ENCODE results near the gene SLC25A14. TPM values are rescaled to one million over a fixed set of nuclear protein-coding genes. Genes with fewer than 3 reads are reported as not detected.

Gene SLC25A14
- 10.6 and 13.5 TPM in 2 replicates for total RNA-seq

GRCh38 chrX:130339408-130340222 is at the start of gene SLC25A14:
Gene SLC25A14, plus strand, starts transcription at chrX:130339919. Its CDS starts 360 bp downstream, at chrX:130340279.

GRCh38 chrX:130385520-130385919 is 45.8 kb downstream of the SLC25A14 start, which contains the start of gene GPR119:
Gene GPR119, minus strand, starts transcription at chrX:130385674. Its CDS starts 227 bp downstream, at chrX:130385447.

GRCh38 chrX:130401415-130402207 is 61.9 kb downstream of the SLC25A14 start, which contains the start of gene RBMX2:
Gene RBMX2, plus strand, starts transcription at chrX:130401987. Its CDS starts 46 bp downstream, at chrX:130402033.

Other genes starting within 250 kb of the SLC25A14 start
- gene ELF4, start 229.4 kb upstream of the SLC25A14 start, total RNA-seq, result 7.7 and 9.5 TPM in 2 replicates
- gene AIFM1, start 174.1 kb upstream of the SLC25A14 start, total RNA-seq, result 17.4 and 24.1 TPM in 2 replicates
- gene RAB33A, start 168.0 kb upstream of the SLC25A14 start, total RNA-seq, result 0.15 and 0.19 TPM in 2 replicates
- gene ZNF280C, start 71.0 kb upstream of the SLC25A14 start, total RNA-seq, result 3.6 and 4.7 TPM in 2 replicates
- not detected in 2 replicates for gene GPR119, start 45.8 kb downstream of the SLC25A14 start, total RNA-seq
- gene RBMX2, start 62.1 kb downstream of the SLC25A14 start, total RNA-seq, result 18.8 and 21.1 TPM in 2 replicates

Measured in cardiac ventricle fibroblast (primary cell).